HCT116 (cell line): ENCODE measurements around the gene GRIA2. TPM values are rescaled to one million over a fixed set of nuclear protein-coding genes. Genes with fewer than 3 reads are reported as not detected.

Experiments
- ATAC-seq: fragments of 200-7000 bp; cut with Tn5 transposase; 2 replicates; pipeline ENCODE4 v1.9.1; 2020; ENCODE audit warnings: mild to moderate bottlenecking, moderate library complexity
- BruUV-seq: library from RNA; stranded (reverse); fragments of 400-500 nt; replicated peaks from 2 replicates; lab custom pipeline; 2021; lab: Mats Ljungman, UMichigan
- CTCF ChIA-PET: fragments of 300-600 bp; sonication (Branson Sonifier 250); formaldehyde crosslinking; loops from one replicate; lab custom pipeline; 2021; ENCODE audit warnings: antibody characterized with exemption; lab: Charles Lee
- POLR2A ChIA-PET: fragments of 300-600, 350-600 bp; sonication (Branson Sonifier 250); formaldehyde crosslinking; loops from one replicate; lab custom pipeline; 2021; ENCODE audit warnings: antibody characterized with exemption; lab: Charles Lee
- RAD21 ChIA-PET, 2 experiments: fragments of 300-600 bp; sonication (Branson Sonifier 250); formaldehyde crosslinking; loops; one replicate each; lab custom pipeline; 2023; ENCODE audit warnings: low total read pairs in 2 of 2; ENCODE audit not compliant: uncharacterized antibody in 2 of 2, unreplicated experiment in 2 of 2, low non-redundant PET in 1 of 2; lab: Charles Lee
- DNase-seq: peaks from one replicate; pipeline ENCODE4 v3.0.0-alpha.2; 2010; ENCODE audit warnings: low read depth, low spot score
- H2AFZ ChIP-seq: fragments of 200-600 bp; shearing (Covaris generic), sonication (generic); 2 replicates; pipeline ENCODE4 v1.6.1; 2017; ENCODE audit warnings: low read depth, mixed run types, mixed read lengths, antibody characterized with exemption, low read length; ENCODE audit not compliant: poor library complexity, severe bottlenecking
- H3K27ac ChIP-seq: 2 replicates; pipeline ENCODE4 v1.5.1; 2012; ENCODE audit warnings: low read depth, low read length
- H3K27me3 ChIP-seq: fragments of 200-600 bp; sonication (generic); 2 replicates; pipeline ENCODE4 v1.6.1; 2016; ENCODE audit warnings: mixed run types, low read length, mixed read lengths; ENCODE audit not compliant: insufficient read depth
- H3K36me3 ChIP-seq, 2 experiments: fragments of 200-500 bp in 1 of 2; fragments of 200-600 bp in 1 of 2; sonication (Bioruptor generic) in 1 of 2; sonication (generic) in 1 of 2; 2 replicates each; pipeline versions ENCODE4 v1.5.1 to v1.6.1; 2014 to 2016; ENCODE audit warnings: low read length in 2 of 2, inconsistent platforms in 1 of 2, mixed read lengths in 1 of 2, mixed run types in 1 of 2; ENCODE audit not compliant: insufficient read depth in 2 of 2, control insufficient read depth in 1 of 2
- H3K4me1 ChIP-seq, 2 experiments: fragments of 200-600 bp in 1 of 2; sonication (generic) in 1 of 2; 2 replicates each; pipeline versions ENCODE4 v1.5.1 to v1.6.1; 2012 to 2017; ENCODE audit warnings: low read length in 2 of 2, inconsistent platforms in 1 of 2, mild to moderate bottlenecking in 1 of 2, mixed read lengths in 1 of 2, mixed run types in 1 of 2, moderate library complexity in 1 of 2; ENCODE audit not compliant: insufficient read depth in 2 of 2, control insufficient read depth in 1 of 2
- H3K4me2 ChIP-seq: fragments of 200-600 bp; sonication (generic); 2 replicates; pipeline ENCODE4 v1.6.1; 2017; ENCODE audit warnings: mixed run types, low read length, mixed read lengths
- H3K4me3 ChIP-seq, 2 experiments: fragments of 200-600 bp in 1 of 2; sonication (generic) in 1 of 2; replicated peaks in 1 of 2; 2 replicates each; pipeline ENCODE4 v1.5.1; 2011 to 2016; ENCODE audit warnings: low read length in 2 of 2, control low read depth in 1 of 2, low read depth in 1 of 2, mild to moderate bottlenecking in 1 of 2, mixed read lengths in 1 of 2, mixed run types in 1 of 2
- H3K79me2 ChIP-seq: fragments of 200-600 bp; sonication (generic); 2 replicates; pipeline ENCODE4 v1.6.1; 2017; ENCODE audit warnings: mild to moderate bottlenecking, mixed run types, low read length, moderate library complexity, mixed read lengths; ENCODE audit not compliant: insufficient read depth
- H3K9ac ChIP-seq: fragments of 200-600 bp; sonication (generic); 2 replicates; pipeline ENCODE4 v1.6.1; 2016; ENCODE audit warnings: low read length, mixed read lengths
- H3K9me2 ChIP-seq: fragments of 200-600 bp; sonication (generic), shearing (Covaris generic); 2 replicates; pipeline ENCODE4 v1.6.1; 2017; ENCODE audit warnings: mixed run types, mild to moderate bottlenecking, moderate library complexity; ENCODE audit not compliant: insufficient read depth
- H3K9me3 ChIP-seq, 2 experiments: fragments of 200-500 bp in 1 of 2; fragments of 200-600 bp in 1 of 2; sonication (Bioruptor generic) in 1 of 2; sonication (generic) in 1 of 2; 2 replicates each; pipeline ENCODE4 v1.6.1; 2014 to 2017; ENCODE audit warnings: low read length in 2 of 2, mixed read lengths in 2 of 2, inconsistent platforms in 1 of 2, low read depth in 1 of 2, mild to moderate bottlenecking in 1 of 2, mixed run types in 1 of 2, moderate library complexity in 1 of 2; ENCODE audit not compliant: control insufficient read depth in 1 of 2, insufficient read depth in 1 of 2
- H4K20me1 ChIP-seq: fragments of 200-600 bp; sonication (generic), shearing (Covaris generic); 2 replicates; pipeline ENCODE4 v1.6.1; 2017; ENCODE audit warnings: mixed run types, mild to moderate bottlenecking, moderate library complexity; ENCODE audit not compliant: insufficient read depth
- CBX3 ChIP-seq: IDR thresholded peaks from 2 replicates; pipeline ENCODE4 v1.6.1; 2012; ENCODE audit warnings: low read depth
- CEBPB ChIP-seq: IDR thresholded peaks from 2 replicates; pipeline ENCODE4 v1.6.1; 2012; ENCODE audit warnings: low read depth
- EZH2phosphoT487 ChIP-seq: fragments of 200-600 bp; IDR thresholded peaks from 2 replicates; pipeline ENCODE4 v1.6.1; 2018; ENCODE audit warnings: antibody characterized with exemption, borderline replicate concordance
- POLR2AphosphoS5 ChIP-seq: IDR thresholded peaks from 2 replicates; pipeline ENCODE4 v1.6.1; 2011; ENCODE audit warnings: mild to moderate bottlenecking, low read depth, low read length, moderate library complexity
- RAD21 ChIP-seq: IDR thresholded peaks from 2 replicates; pipeline ENCODE4 v1.6.1; 2012; ENCODE audit warnings: low read depth, mild to moderate bottlenecking
- SIN3A ChIP-seq: IDR thresholded peaks from 2 replicates; pipeline ENCODE4 v1.6.1; 2012; ENCODE audit warnings: low read depth
- SP1 ChIP-seq: IDR thresholded peaks from 2 replicates; pipeline ENCODE4 v1.6.1; 2012; ENCODE audit warnings: low read depth
- TCF7L2 ChIP-seq: IDR thresholded peaks from 2 replicates; pipeline ENCODE4 v1.7.0; 2011; ENCODE audit warnings: borderline replicate concordance, inconsistent platforms; ENCODE audit not compliant: insufficient read depth, insufficient read length; ENCODE audit errors: extremely low read depth
- intact Hi-C: fragments of 100-400 bp; cut with micrococcal nuclease; formaldehyde crosslinking; loops from 2 replicates; pipeline ENCODE4 v1.10.0; 2022
- total RNA-seq: library from RNA; stranded (reverse); gene quantifications from one replicate; pipeline ENCODE4 v1.2.1, GENCODE V29; 2021; ENCODE audit not compliant: unreplicated experiment
- TF ChIP-seq, protein P1 (sequence below): IDR thresholded peaks from 2 replicates; pipeline ENCODE4 v1.6.1; 2012
- TF ChIP-seq, protein P2 (sequence below): IDR thresholded peaks from 2 replicates; pipeline ENCODE4 v1.6.1; 2012; ENCODE audit warnings: low read depth
- TF ChIP-seq, protein P3 (sequence below): IDR thresholded peaks from 2 replicates; pipeline ENCODE4 v1.6.1; 2012
- TF ChIP-seq, protein P4 (sequence below): IDR thresholded peaks from 2 replicates; pipeline ENCODE4 v1.6.1; 2011; ENCODE audit warnings: mild to moderate bottlenecking, low read length, moderate library complexity; ENCODE audit not compliant: insufficient replicate concordance; ENCODE audit errors: extremely low read depth

GRIA2 gene
- total RNA-seq, 1 experiment from 2014 or later = not detected

DNA sequence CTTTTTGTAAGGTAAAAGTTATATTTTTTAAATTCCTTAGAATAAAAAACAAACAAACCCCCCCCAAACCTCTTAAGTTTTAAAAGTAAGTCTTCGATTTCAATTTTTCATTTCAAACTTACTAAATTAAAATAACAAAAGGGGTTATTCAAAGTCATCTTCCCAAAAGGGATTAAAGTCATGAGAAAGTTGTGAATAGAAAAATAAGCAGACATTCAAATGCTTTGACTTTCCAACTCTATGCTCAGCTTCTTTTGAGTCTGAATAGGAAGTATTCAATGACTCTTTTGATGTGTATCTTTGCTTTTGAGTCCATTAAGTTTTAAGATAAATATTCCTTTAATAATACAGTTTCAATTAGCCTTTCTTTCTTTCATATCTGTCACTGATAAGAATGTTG, 138.3 kb downstream of the GRIA2 start (continued):
- TF ChIP-seq CBX3 (no peak), SIN3A (no peak), CEBPB (no peak)
- TF ChIP-seq, protein P1, sequence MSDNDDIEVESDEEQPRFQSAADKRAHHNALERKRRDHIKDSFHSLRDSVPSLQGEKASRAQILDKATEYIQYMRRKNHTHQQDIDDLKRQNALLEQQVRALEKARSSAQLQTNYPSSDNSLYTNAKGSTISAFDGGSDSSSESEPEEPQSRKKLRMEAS = no peak
- TF ChIP-seq, protein P2, sequence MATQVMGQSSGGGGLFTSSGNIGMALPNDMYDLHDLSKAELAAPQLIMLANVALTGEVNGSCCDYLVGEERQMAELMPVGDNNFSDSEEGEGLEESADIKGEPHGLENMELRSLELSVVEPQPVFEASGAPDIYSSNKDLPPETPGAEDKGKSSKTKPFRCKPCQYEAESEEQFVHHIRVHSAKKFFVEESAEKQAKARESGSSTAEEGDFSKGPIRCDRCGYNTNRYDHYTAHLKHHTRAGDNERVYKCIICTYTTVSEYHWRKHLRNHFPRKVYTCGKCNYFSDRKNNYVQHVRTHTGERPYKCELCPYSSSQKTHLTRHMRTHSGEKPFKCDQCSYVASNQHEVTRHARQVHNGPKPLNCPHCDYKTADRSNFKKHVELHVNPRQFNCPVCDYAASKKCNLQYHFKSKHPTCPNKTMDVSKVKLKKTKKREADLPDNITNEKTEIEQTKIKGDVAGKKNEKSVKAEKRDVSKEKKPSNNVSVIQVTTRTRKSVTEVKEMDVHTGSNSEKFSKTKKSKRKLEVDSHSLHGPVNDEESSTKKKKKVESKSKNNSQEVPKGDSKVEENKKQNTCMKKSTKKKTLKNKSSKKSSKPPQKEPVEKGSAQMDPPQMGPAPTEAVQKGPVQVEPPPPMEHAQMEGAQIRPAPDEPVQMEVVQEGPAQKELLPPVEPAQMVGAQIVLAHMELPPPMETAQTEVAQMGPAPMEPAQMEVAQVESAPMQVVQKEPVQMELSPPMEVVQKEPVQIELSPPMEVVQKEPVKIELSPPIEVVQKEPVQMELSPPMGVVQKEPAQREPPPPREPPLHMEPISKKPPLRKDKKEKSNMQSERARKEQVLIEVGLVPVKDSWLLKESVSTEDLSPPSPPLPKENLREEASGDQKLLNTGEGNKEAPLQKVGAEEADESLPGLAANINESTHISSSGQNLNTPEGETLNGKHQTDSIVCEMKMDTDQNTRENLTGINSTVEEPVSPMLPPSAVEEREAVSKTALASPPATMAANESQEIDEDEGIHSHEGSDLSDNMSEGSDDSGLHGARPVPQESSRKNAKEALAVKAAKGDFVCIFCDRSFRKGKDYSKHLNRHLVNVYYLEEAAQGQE = no peak

DNA sequence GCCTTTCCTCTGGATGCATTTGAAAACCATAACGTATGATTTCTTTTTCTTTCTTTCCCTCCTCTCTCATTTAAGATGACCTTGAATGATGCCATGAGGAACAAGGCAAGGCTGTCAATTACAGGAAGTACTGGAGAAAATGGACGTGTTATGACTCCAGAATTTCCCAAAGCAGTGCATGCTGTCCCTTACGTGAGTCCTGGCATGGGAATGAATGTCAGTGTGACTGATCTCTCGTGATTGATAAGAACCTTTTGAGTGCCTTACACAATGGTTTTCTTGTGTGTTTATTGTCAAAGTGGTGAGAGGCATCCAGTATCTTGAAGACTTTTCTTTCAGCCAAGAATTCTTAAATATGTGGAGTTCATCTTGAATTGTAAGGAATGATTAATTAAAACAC, 142.8 kb downstream of the GRIA2 start:
- Histone ChIP-seq H3K4me2 (no peak overlapping the region), H3K4me3 (no peak overlapping the region)
- no TSS peak for BruUV-seq
- no peak for TF ChIP-seq POLR2AphosphoS5
- no peak for TF ChIP-seq TCF7L2
- TF ChIP-seq, protein P3, sequence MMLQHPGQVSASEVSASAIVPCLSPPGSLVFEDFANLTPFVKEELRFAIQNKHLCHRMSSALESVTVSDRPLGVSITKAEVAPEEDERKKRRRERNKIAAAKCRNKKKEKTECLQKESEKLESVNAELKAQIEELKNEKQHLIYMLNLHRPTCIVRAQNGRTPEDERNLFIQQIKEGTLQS = no peak
- TF ChIP-seq, protein P2 = no peak
- TF ChIP-seq, protein P1 = no peak
- TF ChIP-seq, protein P4, sequence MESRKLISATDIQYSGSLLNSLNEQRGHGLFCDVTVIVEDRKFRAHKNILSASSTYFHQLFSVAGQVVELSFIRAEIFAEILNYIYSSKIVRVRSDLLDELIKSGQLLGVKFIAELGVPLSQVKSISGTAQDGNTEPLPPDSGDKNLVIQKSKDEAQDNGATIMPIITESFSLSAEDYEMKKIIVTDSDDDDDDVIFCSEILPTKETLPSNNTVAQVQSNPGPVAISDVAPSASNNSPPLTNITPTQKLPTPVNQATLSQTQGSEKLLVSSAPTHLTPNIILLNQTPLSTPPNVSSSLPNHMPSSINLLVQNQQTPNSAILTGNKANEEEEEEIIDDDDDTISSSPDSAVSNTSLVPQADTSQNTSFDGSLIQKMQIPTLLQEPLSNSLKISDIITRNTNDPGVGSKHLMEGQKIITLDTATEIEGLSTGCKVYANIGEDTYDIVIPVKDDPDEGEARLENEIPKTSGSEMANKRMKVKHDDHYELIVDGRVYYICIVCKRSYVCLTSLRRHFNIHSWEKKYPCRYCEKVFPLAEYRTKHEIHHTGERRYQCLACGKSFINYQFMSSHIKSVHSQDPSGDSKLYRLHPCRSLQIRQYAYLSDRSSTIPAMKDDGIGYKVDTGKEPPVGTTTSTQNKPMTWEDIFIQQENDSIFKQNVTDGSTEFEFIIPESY = no peak
- TF ChIP-seq EZH2phosphoT487 = no peak
- TF ChIP-seq RAD21 = no peak
- TF ChIP-seq SP1 = no peak

More for the DNA sequence above, 142.8 kb downstream of the GRIA2 start:
- CTCF ChIA-PET = no interaction called here
- ATAC-seq = no peak
- intact Hi-C loops = no loop called here
- H3K9me2 ChIP-seq = no peaks in the 10 kb centered on the region
- H3K4me1 ChIP-seq = no peaks in the 10 kb centered on the region
- no peaks in the 10 kb centered on the region for H3K9me3 ChIP-seq
- no peaks in the 10 kb centered on the region for H3K27me3 ChIP-seq
- no peak for DNase-seq
- H4K20me1 ChIP-seq = no peaks in the 10 kb centered on the region
- no peaks in the 10 kb centered on the region for H3K36me3 ChIP-seq
- POLR2A ChIA-PET = no interaction called here
- RAD21 ChIA-PET = no interaction called here
- no peak overlapping the region for H3K9ac ChIP-seq
- H3K27ac ChIP-seq = no peak overlapping the region
- H2AFZ ChIP-seq = no peak overlapping the region
- no peaks in the 10 kb centered on the region for H3K79me2 ChIP-seq
